HEK293 (cell line): Measurements from ENCODE around the gene PSMG2.

Source experiments
- CTCF ChIP-seq: fragments of 450-650 bp; formaldehyde crosslinking; IDR thresholded peaks from 2 replicates; pipeline ENCODE4 v1.5.1; 2016; ENCODE audit warnings: missing biosample characterization, missing genetic modification characterization
- ELK4 ChIP-seq: IDR thresholded peaks from 2 replicates; pipeline ENCODE4 v1.6.1; 2011; ENCODE audit warnings: mild to moderate bottlenecking, low read depth, low read length, borderline replicate concordance
- HOXA7 ChIP-seq: sonication (generic); formaldehyde crosslinking; IDR thresholded peaks from 2 replicates; pipeline ENCODE4 v1.8.1; 2022; ENCODE audit warnings: missing genetic modification reagents, borderline replicate concordance
- PATZ1 ChIP-seq: fragments of 450-650 bp; formaldehyde crosslinking; IDR thresholded peaks from 2 replicates; pipeline ENCODE4 v1.5.1; 2016; ENCODE audit warnings: missing biosample characterization, missing genetic modification characterization
- REST ChIP-seq: fragments of 450-650 bp; formaldehyde crosslinking; IDR thresholded peaks from 2 replicates; pipeline ENCODE4 v1.5.1; 2016; ENCODE audit warnings: missing biosample characterization, missing genetic modification characterization
- TCF7L2 ChIP-seq: IDR thresholded peaks from 2 replicates; pipeline ENCODE4 v1.6.1; 2011; ENCODE audit warnings: low read depth, mild to moderate bottlenecking, inconsistent platforms, low read length, moderate library complexity, borderline replicate concordance
- ZBTB21 ChIP-seq: fragments of 450-650 bp; formaldehyde crosslinking; IDR thresholded peaks from 2 replicates; pipeline ENCODE4 v1.5.1; 2017; ENCODE audit warnings: missing biosample characterization, missing genetic modification characterization
- ZBTB26 ChIP-seq: fragments of 450-650 bp; formaldehyde crosslinking; optimal IDR thresholded peaks from 2 replicates; pipeline ENCODE3; 2016; ENCODE audit warnings: missing biosample characterization, mild to moderate bottlenecking, missing genetic modification characterization
- ZNF184 ChIP-seq: fragments of 450-650 bp; IDR thresholded peaks from 2 replicates; pipeline ENCODE4 v1.5.1; 2018; ENCODE audit warnings: missing biosample characterization, mild to moderate bottlenecking, missing genetic modification characterization
- ZNF26 ChIP-seq: fragments of 450-650 bp; formaldehyde crosslinking; IDR thresholded peaks from 2 replicates; pipeline ENCODE4 v1.5.1; 2016; ENCODE audit warnings: missing biosample characterization, missing genetic modification characterization
- ZNF394 ChIP-seq: fragments of 450-650 bp; formaldehyde crosslinking; IDR thresholded peaks from 2 replicates; pipeline ENCODE4 v1.5.1; 2016; ENCODE audit warnings: missing biosample characterization, missing genetic modification characterization, mild to moderate bottlenecking, moderate library complexity, borderline replicate concordance
- ZNF510 ChIP-seq: fragments of 450-650 bp; formaldehyde crosslinking; IDR thresholded peaks from 2 replicates; pipeline ENCODE4 v1.5.1; 2018; ENCODE audit warnings: mild to moderate bottlenecking, missing genetic modification characterization, missing biosample characterization; ENCODE audit not compliant: insufficient replicate concordance

GRCh38 chr18:12659904-12660605, 42.8 kb upstream of the PSMG2 start:
- TF ChIP-seq PATZ1 (no peak), ZNF510 (no peak), HOXA7 (no peak), CTCF (tag by site-specific recombination) (no peak), ELK4 (no peak), REST (tag by site-specific recombination) (no peak), ZBTB26 (tag by site-specific recombination) (no peak), TCF7L2 (no peak), ZBTB21 (no peak), ZNF26 (tag by site-specific recombination) (no peak), ZNF394 (tag by site-specific recombination) (no peak), ZNF184 (tag by site-specific recombination) (no peak)
